ENCODE data around the gene ACP4. TPM values are rescaled to one million over a fixed set of nuclear protein-coding genes. Genes with fewer than 3 reads are reported as not detected.
"Not testable (repeated sequence)": the region's sequence is repeated elsewhere in the genome, so short reads cannot be mapped to it uniquely, and the experiment has no call there.

The ACP4 gene
- total RNA-seq, 4 donors from 2014 or later: not detected

- ATAC-seq (ENCODE audit: low FRiP score) (no peak), DNase-seq (ENCODE audit: low spot score) (no peak)
- no peak for TF ChIP-seq CTCF (IDR thresholded peaks at IDR 0.05)
Observed at GRCh38 chr19:50779504-50780457, 10.4 kb upstream of the ACP4 start.

- ATAC-seq (ENCODE audit: low FRiP score): no peak
- DNase-seq (ENCODE audit: low spot score): no peak
- no peak for TF ChIP-seq CTCF (IDR thresholded peaks at IDR 0.05)
Observed at GRCh38 chr19:50780753-50781435, 9.3 kb upstream of the ACP4 start.

- not testable (repeated sequence) for ATAC-seq (ENCODE audit: low FRiP score); DNase-seq (ENCODE audit: low spot score)
Observed at GRCh38 chr19:50783848-50784152, 6.4 kb upstream of the ACP4 start.

- TF ChIP-seq CTCF (IDR thresholded peaks at IDR 0.05): no peak
- DNase-seq (ENCODE audit: low spot score): no peak
- no peak for ATAC-seq (ENCODE audit: low FRiP score)
Observed at GRCh38 chr19:50784710-50785109, 5.5 kb upstream of the ACP4 start.

GRCh38 chr19:50785329-50785728, 4.9 kb upstream of the ACP4 start:
- ATAC-seq (ENCODE audit: low FRiP score) (no peak), DNase-seq (ENCODE audit: low spot score) (no peak)
- TF ChIP-seq CTCF (IDR thresholded peaks at IDR 0.05): no peak

GRCh38 chr19:50790922-50791467, 780 bp downstream of the ACP4 start:
- TF ChIP-seq CTCF (IDR thresholded peaks at IDR 0.05): no peak
- DNase-seq (ENCODE audit: low spot score): no peak
- no peak for ATAC-seq (ENCODE audit: low FRiP score)

GRCh38 chr19:50791594-50792271, 1.5 kb downstream of the ACP4 start:
- no peak for TF ChIP-seq CTCF (IDR thresholded peaks at IDR 0.05)
- ATAC-seq (ENCODE audit: low FRiP score) (no peak), DNase-seq (ENCODE audit: low spot score) (no peak)
